ENCODE data around the gene ISG20L2.

Gene ISG20L2

DNA sequence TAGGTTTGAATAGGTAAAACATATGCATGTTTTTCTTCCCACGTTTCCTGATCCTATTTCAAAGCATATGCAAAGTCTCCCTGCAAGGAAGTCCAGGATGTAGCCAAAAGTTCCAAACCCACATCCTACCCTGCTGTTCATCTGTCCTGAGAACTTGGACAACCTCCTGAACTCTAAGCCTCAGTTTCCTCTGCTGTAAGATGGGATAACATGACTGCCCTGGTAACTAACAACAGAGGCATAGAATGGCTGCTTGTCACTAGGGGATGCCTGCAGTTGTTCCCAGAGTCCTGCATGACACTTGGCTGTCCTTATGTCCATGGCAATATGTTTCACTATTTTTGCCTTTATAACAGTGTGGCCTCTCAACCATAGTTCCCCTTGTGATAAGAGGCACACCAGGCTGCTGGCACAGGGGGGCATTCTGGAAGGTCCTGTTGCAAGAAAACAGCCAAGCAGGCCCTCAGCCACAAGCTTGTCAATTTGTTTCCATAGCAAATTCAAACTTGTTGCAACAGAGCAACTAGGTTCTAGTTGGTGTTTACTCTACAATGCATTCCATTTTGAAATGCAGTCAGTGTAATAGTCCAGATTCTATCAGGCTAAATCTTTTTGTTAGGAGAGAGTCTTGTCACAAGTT is 24.4 kb upstream of the ISG20L2 start:
- no peak for DNase-seq (ENCODE audit: low read depth)

DNA sequence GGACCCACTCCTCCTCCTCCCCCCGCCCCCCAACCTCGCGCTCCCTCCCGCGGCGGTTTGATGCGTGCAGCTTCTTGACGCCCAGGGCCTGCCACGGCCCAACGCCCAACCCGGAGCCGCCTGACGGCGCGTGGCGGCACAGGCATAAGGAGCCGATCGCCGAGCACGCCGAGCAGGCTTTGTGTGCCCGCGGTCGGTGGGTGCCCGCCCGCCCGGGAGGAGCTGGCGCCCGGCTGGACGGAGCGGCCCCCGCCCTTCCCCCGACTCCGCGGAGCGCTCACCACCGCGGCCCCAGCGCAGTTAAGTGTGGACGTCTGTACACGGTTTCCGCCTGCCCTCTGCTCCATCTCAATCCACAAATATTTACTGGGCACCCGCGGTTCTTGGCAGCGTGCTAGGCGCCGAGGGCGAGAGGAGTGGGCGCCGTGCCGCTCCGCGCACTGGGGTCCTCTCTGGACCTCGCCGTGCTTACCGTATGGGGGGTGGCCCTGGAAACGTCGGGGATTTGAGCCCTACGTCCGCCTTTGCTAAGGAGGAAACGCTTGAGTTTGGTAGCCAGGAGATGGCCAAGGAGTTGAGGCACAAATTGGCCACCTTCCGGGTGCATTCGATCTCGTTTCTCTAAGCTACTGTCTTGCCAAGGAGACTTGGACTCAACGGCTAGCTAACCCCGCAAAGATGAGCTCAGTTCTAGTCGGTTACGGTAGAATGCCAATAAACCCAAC is 23.4 kb upstream of the ISG20L2 start:
- DNase-seq (ENCODE audit: low read depth): peak; percentile 98

DNA sequence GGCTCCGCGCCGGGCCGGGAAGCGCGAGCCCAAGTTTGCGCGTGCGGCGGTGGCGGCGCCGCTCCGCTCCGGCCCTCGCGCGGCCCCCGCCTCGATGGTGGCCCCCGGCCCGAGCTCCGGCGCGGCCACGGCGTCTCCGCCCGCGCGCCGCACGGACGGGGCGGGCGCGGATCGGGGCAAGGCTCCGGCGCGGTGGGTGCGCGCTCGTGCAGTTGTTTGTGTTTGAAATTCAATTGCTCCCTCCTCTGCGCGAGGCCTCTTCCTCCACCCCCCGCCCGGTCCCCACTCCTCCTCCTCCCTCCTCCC is 22.8 kb upstream of the ISG20L2 start, which contains the start of gene HDGF:
TSS of gene HDGF (minus strand) at position 225 of the 306 bp plus-strand sequence. CDS start 246 bp downstream, outside the sequence.
- DNase-seq (ENCODE audit: low read depth): no peak

DNA sequence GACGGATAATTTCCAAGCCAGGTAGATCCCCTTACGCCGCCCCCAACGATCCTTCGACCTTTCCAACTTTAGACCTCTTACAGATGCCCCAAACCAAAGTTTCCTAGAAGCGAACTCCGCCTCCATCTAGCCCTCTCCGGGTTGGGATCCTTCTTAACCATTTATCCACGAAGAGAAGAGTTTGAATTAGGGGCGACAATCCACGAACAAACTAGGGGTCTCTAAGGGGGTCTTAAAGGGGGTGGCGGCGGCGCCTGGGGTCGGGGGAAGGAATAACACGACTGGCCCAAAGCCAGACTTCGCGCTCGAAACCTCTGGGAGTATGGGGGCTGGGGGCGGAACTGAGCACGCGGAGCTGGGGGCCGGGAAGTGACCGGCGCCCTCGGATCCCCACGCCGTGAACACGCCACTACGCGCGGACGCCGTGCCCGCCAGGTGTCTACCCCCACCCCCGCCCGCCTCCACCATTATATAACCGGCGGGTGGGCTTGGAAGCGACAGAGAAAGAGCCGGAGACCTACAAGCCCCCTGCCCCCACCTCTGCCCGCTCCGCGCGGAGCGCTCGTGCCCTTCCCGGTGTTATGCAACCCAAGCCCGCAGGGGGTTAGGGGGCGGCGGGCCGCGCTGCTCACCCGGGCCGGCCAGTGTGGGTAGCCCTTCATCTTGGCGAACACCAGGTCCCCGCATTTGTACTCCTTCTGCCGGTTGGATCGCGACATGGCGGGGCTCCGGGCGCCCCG is 22.3 kb upstream of the ISG20L2 start:
- DNase-seq (ENCODE audit: low read depth): no peak

DNA sequence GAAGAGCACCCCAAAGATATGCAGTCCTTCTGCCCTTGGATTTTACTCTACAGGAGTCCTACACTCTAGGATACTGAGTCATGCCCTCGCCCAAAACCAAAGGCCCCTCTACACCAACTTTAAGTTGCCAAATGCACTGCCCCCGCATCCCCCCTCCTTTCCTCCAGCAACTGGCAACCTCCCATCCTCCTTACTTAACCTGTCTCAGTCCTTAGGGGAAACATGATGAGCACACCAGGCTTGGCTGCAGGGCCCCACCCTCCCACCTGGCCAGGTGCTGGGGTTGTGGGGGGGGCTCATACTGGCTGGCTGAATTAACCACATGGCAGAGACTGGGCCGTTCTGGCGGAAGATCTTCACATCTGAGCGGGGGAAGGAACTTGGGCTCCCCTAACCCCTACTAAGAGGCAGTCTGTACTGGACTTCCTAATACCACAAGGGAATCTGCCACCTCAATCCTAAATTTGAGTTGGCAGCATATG is 21.7 kb upstream of the ISG20L2 start:
- no peak for DNase-seq (ENCODE audit: low read depth)

DNA sequence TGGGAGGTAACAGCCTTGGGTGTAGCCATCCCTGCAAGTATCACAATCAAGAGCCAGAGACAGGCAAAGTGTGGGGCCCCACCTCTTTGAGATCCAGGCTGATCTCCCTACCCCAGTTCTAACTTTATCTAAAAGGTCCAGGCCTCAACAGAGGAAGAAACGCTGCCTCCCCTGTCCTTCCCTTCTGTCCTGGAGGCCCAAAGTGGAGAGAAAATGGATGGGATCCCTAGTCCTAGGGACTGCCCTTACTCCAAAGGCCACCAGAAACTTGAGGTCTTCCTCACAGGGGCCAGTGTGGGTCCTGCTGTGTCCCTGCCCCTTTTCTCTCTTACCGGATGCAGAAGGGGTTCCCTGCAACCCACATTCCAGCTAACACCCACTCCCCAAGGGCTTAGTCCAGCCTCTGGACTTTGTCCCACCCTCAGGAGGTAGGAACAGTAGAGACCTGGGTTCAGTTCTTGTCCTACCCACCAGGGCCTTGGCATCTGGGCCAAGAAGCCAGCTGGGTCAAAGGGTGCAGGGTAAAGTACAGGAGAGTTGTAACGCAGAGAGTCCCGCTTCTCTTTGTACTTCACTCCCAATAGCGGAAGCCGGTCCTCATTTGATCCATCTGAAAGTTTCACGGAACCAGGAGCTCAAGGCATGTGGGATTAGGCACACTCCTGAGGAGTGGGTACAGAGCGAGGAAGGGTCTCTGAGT is 21.0 kb upstream of the ISG20L2 start:
- DNase-seq (ENCODE audit: low read depth): no peak

DNA sequence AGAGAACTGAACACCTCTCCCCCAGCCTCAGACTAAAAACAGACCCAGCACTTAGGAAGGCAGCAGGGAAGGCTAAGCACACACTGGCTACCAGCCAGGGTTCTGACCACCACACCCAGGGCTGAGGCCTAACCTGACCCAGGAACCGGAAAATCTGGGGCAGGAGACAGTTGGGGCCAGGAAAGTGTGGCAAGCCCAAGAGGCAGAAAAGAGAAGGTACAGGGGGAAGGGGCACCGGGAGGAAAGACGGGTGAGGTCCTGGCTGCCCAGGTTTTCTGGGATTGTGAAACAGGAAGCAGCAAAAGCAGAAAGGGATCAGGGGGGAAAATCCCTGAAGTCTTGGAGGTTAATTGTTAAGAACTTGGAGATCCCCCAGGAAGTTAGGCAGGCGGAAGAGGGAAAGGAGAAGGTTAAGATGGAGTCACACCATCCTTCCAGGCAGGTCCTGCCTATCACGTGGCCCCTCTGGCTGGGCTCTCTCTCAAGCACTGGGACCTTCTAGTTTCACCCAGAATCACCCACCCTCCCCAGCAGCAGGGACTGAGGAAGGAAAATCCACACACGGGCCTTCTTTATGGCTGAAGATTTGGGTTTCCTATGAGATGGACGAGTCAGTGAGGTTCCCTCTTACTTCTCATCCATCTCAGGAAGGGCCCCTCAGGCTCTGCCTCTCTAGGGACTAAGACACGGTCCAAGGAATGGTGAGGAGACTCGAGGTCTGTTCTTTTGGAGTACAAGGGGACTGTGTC is 20.3 kb upstream of the ISG20L2 start:
- DNase-seq (ENCODE audit: low read depth): no peak

DNA sequence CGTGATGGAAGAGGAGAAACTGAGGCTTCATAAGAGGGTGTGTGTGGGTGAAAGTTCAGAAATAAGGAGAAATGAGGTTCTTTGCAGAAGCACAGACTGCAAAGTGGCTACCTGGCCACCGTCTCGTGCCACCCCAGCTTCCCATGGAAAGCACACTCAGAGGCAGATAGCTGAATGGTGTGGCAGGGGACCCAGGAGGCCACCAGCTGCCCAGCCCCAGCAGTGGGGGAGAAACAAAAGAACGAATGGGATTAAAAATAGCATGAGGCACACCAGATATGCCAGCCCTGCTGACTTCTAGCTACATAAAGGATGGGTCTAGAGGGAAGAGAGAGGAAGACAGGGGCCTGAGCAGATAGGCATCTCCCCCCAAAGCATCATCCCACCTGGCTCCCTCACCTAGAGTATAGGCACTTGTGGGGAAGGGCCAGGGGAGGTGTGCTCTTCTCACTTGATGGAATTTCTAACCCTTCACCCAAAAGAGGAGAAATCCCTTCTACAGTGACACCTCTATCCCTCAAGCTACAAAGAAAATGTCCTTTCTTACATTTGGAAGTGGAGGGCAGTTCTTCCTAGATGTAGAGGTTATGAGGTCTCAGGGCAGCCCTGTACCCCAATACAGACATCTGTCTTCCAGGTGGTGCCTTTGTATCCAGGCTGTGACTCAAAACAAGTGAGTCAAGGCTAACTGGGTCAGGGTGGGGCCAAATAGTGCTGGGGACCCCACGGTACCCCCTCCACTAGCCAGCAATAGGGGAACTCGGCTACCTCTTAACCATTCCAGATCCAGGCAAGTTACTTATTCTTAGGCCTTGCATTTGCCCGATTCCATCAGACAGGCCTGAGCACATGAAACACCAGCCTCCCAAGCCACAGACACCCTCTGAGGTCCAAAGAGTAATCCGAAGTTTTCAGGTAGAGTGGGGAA is 19.4 kb upstream of the ISG20L2 start:
- DNase-seq (ENCODE audit: low read depth): no peak

DNA sequence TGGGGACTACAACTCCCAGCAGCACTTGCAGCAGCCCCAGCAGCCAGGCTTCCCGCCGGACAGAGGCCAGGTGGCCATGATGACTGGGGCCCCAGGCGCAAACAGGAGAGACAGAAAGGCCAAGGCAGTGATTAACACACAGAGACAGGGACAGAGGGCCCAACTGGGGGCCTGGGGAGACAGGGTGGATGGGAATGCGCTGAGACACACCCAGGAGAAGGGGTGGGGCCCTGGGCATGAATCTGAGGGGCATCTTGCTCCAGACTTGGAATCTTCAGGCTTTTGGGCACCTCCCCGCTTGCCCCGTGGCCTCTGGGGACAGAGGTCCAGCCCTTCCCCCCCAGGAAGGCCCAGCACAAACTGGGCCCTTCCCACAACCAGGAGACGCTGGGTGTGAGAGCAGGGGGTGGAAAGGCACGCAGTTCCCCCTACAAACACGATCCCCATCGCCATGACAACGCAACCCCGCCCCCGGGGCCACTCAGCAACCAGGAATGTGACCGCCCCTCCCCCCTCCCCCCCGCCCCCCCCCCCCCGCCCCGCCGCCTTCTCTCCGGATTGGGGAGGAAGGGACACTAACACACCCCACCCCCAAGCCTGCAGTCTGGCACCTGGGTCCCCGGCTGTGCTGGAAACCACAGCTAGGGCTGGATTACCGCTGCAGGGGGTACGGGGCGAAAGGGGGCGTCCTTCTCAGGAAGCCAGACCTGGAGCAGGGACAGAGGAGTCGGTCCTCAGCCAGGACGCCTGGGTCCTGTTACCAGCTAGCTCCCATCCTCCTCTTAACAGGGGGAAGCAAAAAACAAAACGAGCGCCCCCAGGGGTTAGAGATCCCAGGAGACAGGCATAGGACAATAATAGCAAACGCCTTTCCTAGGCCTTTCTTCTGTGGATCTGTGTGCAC is 18.4 kb upstream of the ISG20L2 start:
- peak; percentile 66 for DNase-seq (ENCODE audit: low read depth)

DNA sequence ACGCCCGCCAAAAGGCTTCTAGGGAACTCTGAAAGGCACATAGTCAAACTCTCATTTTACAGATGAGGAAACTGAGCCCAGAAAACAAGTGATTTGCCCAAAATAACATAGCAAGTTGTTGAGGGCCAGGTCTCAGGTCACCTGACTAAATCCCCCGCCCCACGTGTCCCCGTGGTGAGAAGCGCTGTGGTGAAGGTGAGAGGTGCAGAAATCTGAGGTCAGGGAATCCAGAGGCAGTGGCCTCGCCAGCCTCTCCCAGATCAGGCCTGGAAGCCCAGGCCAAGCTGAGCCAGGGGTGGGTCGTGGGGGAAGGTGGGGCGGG is 17.8 kb upstream of the ISG20L2 start:
- no peak for DNase-seq (ENCODE audit: low read depth)

DNA sequence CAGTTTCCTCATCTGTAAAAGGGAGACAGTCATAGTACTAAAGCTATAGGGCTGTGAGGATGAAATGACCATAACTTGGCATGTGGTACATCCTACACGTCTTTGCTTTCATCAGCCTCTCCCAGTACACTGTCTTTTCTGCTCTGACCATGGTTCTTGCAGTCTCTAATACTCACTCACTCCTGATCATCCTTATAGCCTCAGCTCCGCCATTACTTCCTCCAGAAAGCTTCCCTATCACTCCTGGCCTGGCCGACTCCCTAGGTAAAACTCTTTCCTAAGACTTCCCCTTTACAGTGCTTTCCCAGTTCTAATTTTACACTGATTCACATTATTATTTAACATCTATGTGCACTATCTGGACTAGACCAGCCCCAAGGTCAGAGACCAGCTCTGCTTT is 17.3 kb upstream of the ISG20L2 start:
- DNase-seq (ENCODE audit: low read depth): no peak

DNA sequence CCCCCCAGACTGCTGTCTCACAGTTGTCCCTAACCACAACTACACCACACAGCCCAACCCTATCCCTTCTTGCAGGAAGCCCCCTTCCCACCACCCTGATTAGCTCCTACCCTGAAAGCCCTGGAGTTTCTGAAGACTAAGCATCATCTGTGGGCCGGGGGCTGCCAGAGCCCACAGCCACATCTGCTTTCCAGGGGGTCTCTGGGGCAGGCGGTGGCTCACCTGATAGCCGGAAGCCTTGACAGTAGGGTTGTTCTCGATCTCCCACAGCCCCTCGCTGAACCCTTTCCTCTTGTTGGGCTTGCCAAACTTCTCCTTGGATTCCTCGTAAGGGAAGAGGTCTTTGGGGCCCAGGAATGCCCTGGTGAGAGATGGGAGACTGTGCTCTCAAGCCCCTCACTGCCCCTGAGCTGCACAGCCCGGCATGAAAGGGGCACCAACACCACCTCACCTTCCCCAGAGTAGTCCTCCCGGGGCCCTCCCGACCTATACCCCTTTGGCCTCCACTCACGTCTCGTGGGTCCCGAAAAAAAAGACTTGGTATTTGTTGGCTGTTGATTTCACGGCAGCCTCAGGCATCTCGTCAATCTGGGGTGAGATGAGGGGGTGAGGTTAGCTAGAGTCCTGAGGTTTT is 16.3 kb upstream of the ISG20L2 start:
- no peak for DNase-seq (ENCODE audit: low read depth)

DNA sequence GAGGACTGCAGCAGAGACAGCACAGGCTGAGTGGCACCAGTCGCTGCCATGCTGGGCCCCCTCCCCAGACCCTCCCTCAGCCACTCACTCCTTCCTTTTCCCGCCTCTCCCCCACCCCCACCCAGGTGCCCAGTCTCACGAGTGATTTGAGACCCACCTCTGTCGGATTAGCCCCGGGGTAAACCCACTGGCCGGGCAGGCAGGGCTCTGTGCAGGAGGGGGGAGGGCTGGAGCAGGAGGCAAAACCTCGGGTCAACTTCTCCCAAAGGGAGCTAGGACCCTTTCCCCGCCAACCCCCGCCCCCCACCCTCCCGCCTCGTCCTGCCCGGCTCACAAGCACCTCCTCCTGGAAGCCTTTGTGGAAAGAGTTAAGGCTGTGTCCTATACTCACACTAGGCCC is 15.8 kb upstream of the ISG20L2 start:
- DNase-seq (ENCODE audit: low read depth): no peak

DNA sequence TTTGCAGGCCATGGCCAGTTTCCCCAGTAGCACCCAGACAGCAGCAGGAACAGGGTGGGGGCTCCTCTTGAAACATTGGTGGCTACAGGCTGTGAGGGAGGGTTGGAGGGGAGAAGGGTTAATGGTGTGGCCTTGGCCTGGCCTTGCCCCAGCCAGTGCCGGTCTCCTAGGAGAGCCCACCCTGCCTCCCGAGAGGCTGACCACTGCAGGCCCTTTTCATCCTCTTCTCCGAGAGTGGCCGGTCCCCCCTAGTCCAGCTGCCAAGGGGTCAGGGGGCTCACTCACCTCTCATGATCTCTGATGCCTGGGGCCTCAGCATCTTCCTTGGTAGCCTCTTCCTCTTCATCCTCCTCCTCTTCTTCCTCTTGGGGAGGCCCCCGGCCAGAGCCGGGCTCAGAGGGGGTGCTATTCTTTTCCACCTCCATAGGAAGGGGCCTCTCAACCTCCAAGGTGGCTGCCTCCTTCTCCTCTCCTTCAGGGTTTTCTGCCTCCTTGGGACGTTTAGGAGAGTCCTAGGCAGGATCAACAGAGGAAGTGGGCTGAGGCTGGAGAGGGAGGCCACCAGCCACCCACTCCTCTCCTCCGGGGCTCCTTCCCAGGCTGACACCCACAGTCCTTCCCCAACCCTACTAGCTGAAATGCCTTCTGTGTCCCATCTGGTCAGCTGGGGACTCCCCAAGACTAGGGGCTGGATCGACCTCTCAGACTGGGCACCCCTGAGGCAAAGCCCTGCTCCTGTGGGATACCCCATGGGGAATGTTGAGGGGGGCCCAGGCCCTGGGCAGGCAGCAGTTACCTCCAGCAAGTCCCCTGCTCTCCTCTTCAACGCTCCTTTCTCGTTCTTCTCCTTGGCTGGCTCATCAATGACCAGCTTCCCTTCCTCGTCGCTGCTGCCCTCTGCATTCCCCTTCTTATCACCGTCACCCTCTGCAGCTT is 15.1 kb upstream of the ISG20L2 start:
- DNase-seq (ENCODE audit: low read depth): no peak

DNA sequence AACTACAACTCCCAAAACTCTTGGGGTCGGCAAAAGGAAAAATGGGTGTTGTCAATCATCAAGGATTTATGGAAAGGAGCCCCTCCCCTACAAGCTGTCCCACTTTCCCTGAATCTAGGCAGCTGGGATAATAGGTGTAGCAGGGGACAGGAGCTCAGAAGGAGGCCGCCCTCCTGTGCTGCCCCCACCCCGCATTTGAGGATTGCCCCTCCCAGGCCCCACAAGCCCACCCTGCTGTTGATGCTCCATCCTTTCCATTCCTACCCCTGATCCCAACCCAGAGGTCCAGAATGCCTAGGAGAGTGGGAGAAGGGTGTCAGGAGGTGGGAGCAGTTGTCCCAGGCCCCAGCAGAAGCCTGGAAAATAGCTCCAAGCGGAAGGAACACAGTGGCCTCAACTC is 14.2 kb upstream of the ISG20L2 start:
- no peak for DNase-seq (ENCODE audit: low read depth)

DNA sequence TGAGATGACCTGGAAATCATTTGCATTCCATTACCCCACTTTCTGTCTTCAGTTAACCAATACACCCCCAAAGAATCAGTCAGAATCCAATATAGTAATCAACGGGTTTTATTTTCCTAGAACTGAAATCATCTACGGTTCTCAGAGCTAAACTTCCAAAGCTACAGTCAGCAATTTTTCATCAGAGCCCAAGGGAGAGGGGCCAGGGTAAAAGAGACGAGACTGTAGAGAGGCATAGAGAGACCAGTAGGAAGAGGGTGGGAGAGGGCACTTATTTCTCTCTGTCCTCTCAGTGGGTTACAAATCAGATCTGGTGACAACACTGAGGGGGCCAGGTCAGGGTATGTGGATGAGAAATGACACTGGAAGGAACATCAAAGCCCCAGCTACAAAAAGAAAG is 13.5 kb upstream of the ISG20L2 start:
- DNase-seq (ENCODE audit: low read depth): no peak

DNA sequence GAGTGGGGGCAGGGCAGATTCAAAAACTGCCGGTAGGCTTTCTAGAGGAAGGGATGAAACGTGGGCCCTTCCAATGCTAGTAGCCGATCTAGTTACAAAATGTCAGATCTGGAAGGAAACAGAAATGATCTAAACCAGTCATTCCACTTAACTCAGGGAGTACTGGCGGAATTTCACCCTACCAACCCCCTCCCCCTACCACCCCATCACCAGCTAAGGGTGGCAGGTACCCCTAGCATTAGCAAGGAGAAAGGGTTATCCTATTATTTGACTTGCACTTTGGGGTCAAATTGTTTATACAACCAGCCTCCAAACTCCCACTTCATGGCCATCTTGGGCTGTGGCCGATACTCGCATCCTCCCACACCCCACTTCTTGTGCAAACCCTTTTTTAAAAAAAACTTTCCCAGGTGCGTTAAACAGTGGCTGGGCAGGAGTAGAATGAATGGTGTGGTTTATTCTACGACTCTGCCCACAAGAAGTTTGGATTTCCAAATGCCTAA is 13.0 kb upstream of the ISG20L2 start:
- no peak for DNase-seq (ENCODE audit: low read depth)

All from stimulated activated CD8-positive, alpha-beta memory T cell treated with anti-CD3 and anti-CD28 coated beads, Interleukin-4, amount 100 ng/mL, for 24 hours (primary cell).